Measurements from ENCODE around the gene LBX2.

LBX2 gene

DNA sequence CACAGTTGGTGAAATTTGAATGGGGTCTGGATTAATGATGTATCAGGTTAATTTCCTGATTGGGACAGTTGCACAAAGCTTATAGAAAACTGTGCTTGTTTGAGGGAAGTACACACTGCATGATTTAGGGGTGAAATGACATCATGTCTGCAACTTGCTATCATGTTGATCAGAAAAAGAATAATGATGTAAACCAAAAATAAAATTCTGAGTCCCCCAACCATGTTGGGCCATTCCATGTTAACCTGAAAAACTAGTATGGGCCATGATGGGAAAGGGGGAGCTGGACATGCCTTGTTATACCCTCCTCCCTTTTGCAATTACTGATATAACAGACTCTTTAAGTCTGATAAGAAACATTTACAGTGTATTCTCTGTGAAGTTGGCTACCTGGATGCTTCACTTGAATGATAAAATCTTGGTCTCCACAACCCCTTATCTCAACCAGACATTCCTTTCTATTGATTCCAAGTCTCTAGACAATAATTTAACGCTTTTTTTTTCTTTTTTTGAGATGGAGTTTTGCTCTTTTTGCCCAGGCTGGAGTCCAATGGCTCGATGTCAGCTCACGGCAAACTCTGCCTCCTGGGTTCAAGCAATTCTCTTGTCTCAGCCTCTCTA is 48.7 kb downstream of the LBX2 start:
- no peak for DNase-seq

DNA sequence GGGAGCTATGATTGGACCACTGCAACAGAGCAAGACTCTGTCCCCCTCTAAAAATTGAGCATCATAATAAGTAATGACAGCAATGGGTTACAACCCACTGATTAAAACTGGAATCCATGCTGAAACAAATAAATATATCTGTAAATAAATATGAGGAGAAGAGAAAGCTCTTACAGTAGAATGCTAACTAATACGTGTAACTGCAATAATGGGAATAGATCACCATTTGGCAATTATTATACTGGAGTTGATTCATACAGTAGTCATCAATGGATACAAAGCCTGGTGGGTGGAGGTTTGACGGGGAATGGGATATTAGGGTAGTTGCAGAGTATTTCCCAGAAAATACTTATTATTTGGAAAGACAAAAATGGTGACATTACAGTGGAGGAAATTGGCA is 50.6 kb downstream of the LBX2 start:
- DNase-seq = no peak
